Ishikawa (cell line): ENCODE measurements around the gene SPRED1.

Source experiments
- EGR1 ChIP-seq: IDR thresholded peaks from 2 replicates; pipeline ENCODE4 v1.6.1; 2012
- EP300 ChIP-seq: IDR thresholded peaks from 2 replicates; pipeline ENCODE4 v1.6.1; 2012; ENCODE audit warnings: borderline replicate concordance
- MAX ChIP-seq: IDR thresholded peaks from 2 replicates; pipeline ENCODE4 v1.6.1; 2012
- RAD21 ChIP-seq: IDR thresholded peaks from 2 replicates; pipeline ENCODE4 v1.6.1; 2012; ENCODE audit warnings: low read depth
- TAF1 ChIP-seq: IDR thresholded peaks from 2 replicates; pipeline ENCODE4 v1.6.1; 2012; ENCODE audit warnings: low read depth, mild to moderate bottlenecking
- TF ChIP-seq, protein P1 (sequence below): IDR thresholded peaks from 2 replicates; pipeline ENCODE4 v1.6.1; 2012; ENCODE audit warnings: low read depth, mild to moderate bottlenecking

GRCh38 chr15:38257676-38258075 lies 5.0 kb downstream of the SPRED1 start:
- TF ChIP-seq RAD21 = no peak
- no peak for TF ChIP-seq EGR1
- no peak for TF ChIP-seq EP300
- TF ChIP-seq, protein P1, sequence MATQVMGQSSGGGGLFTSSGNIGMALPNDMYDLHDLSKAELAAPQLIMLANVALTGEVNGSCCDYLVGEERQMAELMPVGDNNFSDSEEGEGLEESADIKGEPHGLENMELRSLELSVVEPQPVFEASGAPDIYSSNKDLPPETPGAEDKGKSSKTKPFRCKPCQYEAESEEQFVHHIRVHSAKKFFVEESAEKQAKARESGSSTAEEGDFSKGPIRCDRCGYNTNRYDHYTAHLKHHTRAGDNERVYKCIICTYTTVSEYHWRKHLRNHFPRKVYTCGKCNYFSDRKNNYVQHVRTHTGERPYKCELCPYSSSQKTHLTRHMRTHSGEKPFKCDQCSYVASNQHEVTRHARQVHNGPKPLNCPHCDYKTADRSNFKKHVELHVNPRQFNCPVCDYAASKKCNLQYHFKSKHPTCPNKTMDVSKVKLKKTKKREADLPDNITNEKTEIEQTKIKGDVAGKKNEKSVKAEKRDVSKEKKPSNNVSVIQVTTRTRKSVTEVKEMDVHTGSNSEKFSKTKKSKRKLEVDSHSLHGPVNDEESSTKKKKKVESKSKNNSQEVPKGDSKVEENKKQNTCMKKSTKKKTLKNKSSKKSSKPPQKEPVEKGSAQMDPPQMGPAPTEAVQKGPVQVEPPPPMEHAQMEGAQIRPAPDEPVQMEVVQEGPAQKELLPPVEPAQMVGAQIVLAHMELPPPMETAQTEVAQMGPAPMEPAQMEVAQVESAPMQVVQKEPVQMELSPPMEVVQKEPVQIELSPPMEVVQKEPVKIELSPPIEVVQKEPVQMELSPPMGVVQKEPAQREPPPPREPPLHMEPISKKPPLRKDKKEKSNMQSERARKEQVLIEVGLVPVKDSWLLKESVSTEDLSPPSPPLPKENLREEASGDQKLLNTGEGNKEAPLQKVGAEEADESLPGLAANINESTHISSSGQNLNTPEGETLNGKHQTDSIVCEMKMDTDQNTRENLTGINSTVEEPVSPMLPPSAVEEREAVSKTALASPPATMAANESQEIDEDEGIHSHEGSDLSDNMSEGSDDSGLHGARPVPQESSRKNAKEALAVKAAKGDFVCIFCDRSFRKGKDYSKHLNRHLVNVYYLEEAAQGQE = no peak
- TF ChIP-seq TAF1 = no peak
- TF ChIP-seq MAX = no peak
